DOHH2 (cell line): ENCODE measurements around the gene MUC6.

Experiments
- EZH2phosphoT487 ChIP-seq: fragments of 200-600 bp; sonication (generic); IDR thresholded peaks from 2 replicates; pipeline ENCODE4 v1.6.1; 2017; ENCODE audit warnings: borderline replicate concordance, mild to moderate bottlenecking, antibody characterized with exemption, low read length, moderate library complexity, mixed read lengths
- TF ChIP-seq, protein P1 (sequence below): fragments of 200-600 bp; sonication (generic); IDR thresholded peaks from one replicate; pipeline ENCODE4 v1.5.1; 2014; ENCODE audit warnings: antibody characterized with exemption, mild to moderate bottlenecking, low read depth, low read length; ENCODE audit not compliant: poor library complexity, severe bottlenecking

- TF ChIP-seq, protein P1, sequence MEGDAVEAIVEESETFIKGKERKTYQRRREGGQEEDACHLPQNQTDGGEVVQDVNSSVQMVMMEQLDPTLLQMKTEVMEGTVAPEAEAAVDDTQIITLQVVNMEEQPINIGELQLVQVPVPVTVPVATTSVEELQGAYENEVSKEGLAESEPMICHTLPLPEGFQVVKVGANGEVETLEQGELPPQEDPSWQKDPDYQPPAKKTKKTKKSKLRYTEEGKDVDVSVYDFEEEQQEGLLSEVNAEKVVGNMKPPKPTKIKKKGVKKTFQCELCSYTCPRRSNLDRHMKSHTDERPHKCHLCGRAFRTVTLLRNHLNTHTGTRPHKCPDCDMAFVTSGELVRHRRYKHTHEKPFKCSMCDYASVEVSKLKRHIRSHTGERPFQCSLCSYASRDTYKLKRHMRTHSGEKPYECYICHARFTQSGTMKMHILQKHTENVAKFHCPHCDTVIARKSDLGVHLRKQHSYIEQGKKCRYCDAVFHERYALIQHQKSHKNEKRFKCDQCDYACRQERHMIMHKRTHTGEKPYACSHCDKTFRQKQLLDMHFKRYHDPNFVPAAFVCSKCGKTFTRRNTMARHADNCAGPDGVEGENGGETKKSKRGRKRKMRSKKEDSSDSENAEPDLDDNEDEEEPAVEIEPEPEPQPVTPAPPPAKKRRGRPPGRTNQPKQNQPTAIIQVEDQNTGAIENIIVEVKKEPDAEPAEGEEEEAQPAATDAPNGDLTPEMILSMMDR, result no peak
- TF ChIP-seq EZH2phosphoT487, result no peak
These were observed 37.5 kb downstream of the MUC6 start for GRCh38 chr11:999009-999408.
